H1 (cell line): Measurements from ENCODE around the gene DTX3. TPM values are rescaled to one million over a fixed set of nuclear protein-coding genes. Genes with fewer than 3 reads are reported as not detected.
A peak's percentile ranks its signal among the peaks of the same experiment; 100 is the strongest.

ENCODE experiments used
- CTCF ChIA-PET: fragments of 300-600 bp; sonication (Branson Sonifier 250); formaldehyde crosslinking; loops from one replicate; lab custom pipeline; 2021; ENCODE audit not compliant: partially characterized antibody; lab: Charles Lee
- POLR2A ChIA-PET: fragments of 300-600 bp; sonication (Branson Sonifier 250); formaldehyde crosslinking; loops from one replicate; lab custom pipeline; 2021; ENCODE audit warnings: inconsistent platforms; ENCODE audit not compliant: partially characterized antibody; lab: Charles Lee
- DNase-seq, 2 experiments: peaks; one replicate each; pipeline versions ENCODE4 v3.0.0 to v3.0.0-alpha.2; 2010 to 2022; ENCODE audit warnings: low spot score in 2 of 2, low read depth in 1 of 2, mixed read lengths in 1 of 2
- FAIRE-seq: peaks from 2 replicates; lab custom pipeline; 2011; peaks lifted over from hg19 to GRCh38; lab: Jason Lieb, UNC
- H2AFZ ChIP-seq: 2 replicates; pipeline ENCODE4 v1.8.1; 2012; ENCODE audit warnings: low read length, inconsistent platforms
- H2AK5ac ChIP-seq: 2 replicates; pipeline ENCODE4 v1.6.1; 2013; ENCODE audit warnings: low read depth, low read length
- H2BK120ac ChIP-seq: replicated peaks from 2 replicates; pipeline ENCODE3; 2013; ENCODE audit warnings: low read depth, low read length, inconsistent platforms
- H2BK12ac ChIP-seq: 2 replicates; pipeline ENCODE4 v1.6.1; 2013; ENCODE audit warnings: low read depth, low read length
- H2BK15ac ChIP-seq: 2 replicates; pipeline ENCODE4 v1.6.1; 2013; ENCODE audit warnings: low read length
- H2BK20ac ChIP-seq: 2 replicates; pipeline ENCODE4 v1.6.1; 2013; ENCODE audit warnings: low read length
- H2BK5ac ChIP-seq: 2 replicates; pipeline ENCODE4 v1.6.1; 2013; ENCODE audit warnings: low read depth, low read length
- H3K14ac ChIP-seq: 2 replicates; pipeline ENCODE4 v1.6.1; 2013; ENCODE audit warnings: inconsistent platforms; ENCODE audit not compliant: insufficient read length
- H3K18ac ChIP-seq: 2 replicates; pipeline ENCODE4 v1.6.1; 2013; ENCODE audit warnings: low read length; ENCODE audit errors: extremely low read depth
- H3K23ac ChIP-seq: 2 replicates; pipeline ENCODE4 v1.6.1; 2013; ENCODE audit warnings: inconsistent platforms; ENCODE audit not compliant: insufficient read length
- H3K23me2 ChIP-seq: 2 replicates; pipeline ENCODE4 v1.6.1; 2013; ENCODE audit warnings: low read depth, low read length
- H3K27ac ChIP-seq: 2 replicates; pipeline ENCODE4 v1.6.1; 2011; ENCODE audit warnings: low read depth, low read length, inconsistent platforms
- H3K27me3 ChIP-seq, 4 experiments: replicated peaks in 1 of 4; 1 replicate in 1 of 4; 2 replicates in 3 of 4; pipeline versions ENCODE4 v1.6.1 to v1.8.1; 2011 to 2013; ENCODE audit warnings: low read length in 3 of 4, mild to moderate bottlenecking in 3 of 4, inconsistent platforms in 2 of 4, mixed read lengths in 2 of 4, moderate library complexity in 1 of 4; ENCODE audit not compliant: control insufficient read depth in 3 of 4, insufficient read depth in 3 of 4; ENCODE audit errors: extremely low read depth in 1 of 4
- H3K36me3 ChIP-seq, 4 experiments: 2 replicates each; pipeline versions ENCODE4 v1.6.1 to v1.8.1; 2011 to 2013; ENCODE audit warnings: mild to moderate bottlenecking in 4 of 4, low read length in 3 of 4, moderate library complexity in 2 of 4, control low read depth in 1 of 4, inconsistent platforms in 1 of 4; ENCODE audit not compliant: insufficient read depth in 4 of 4, control insufficient read depth in 2 of 4
- H3K4ac ChIP-seq: replicated peaks from 2 replicates; pipeline ENCODE3; 2013; ENCODE audit warnings: low read length, low read depth, mixed read lengths, inconsistent platforms; ENCODE audit not compliant: insufficient read length
- H3K4me1 ChIP-seq, 4 experiments: replicated peaks in 1 of 4; 1 replicate in 1 of 4; 2 replicates in 3 of 4; pipeline versions ENCODE4 v1.6.1 to v1.8.1; 2011 to 2013; ENCODE audit warnings: low read length in 3 of 4, inconsistent platforms in 2 of 4, mixed read lengths in 1 of 4; ENCODE audit not compliant: insufficient read depth in 4 of 4, control insufficient read depth in 3 of 4
- H3K4me2 ChIP-seq, 2 experiments: 2 replicates each; pipeline versions ENCODE4 v1.6.1 to v1.8.1; 2011 to 2013; ENCODE audit warnings: low read depth in 2 of 2, low read length in 2 of 2, control low read depth in 1 of 2, inconsistent platforms in 1 of 2, mild to moderate bottlenecking in 1 of 2; ENCODE audit not compliant: insufficient read depth in 1 of 2
- H3K4me3 ChIP-seq, 4 experiments: fragments of 200-600, 300-600 bp in 1 of 4; sonication (generic), shearing (Covaris generic), sonication (Bioruptor Twin) in 1 of 4; 2 replicates each; pipeline versions ENCODE4 v1.5.1 to v1.8.1; 2011 to 2016; ENCODE audit warnings: low read length in 4 of 4, low read depth in 3 of 4, control low read depth in 2 of 4, inconsistent platforms in 2 of 4, mild to moderate bottlenecking in 2 of 4, mixed read lengths in 1 of 4, moderate library complexity in 1 of 4; ENCODE audit not compliant: insufficient read depth in 2 of 4; ENCODE audit errors: extremely low read depth in 1 of 4
- H3K56ac ChIP-seq: replicated peaks from 2 replicates; pipeline ENCODE3; 2013; ENCODE audit warnings: low read depth, mild to moderate bottlenecking, mixed read lengths, low read length, inconsistent platforms; ENCODE audit not compliant: insufficient read length
- H3K79me1 ChIP-seq: 2 replicates; pipeline ENCODE4 v1.6.1; 2013; ENCODE audit warnings: low read depth, low read length, control low read depth
- H3K79me2 ChIP-seq, 2 experiments: 2 replicates each; pipeline versions ENCODE4 v1.6.1 to v1.8.1; 2012 to 2013; ENCODE audit warnings: low read length in 2 of 2, mild to moderate bottlenecking in 2 of 2, inconsistent platforms in 1 of 2; ENCODE audit not compliant: insufficient read depth in 2 of 2, control insufficient read depth in 1 of 2
- H3K9ac ChIP-seq, 4 experiments: replicated peaks in 1 of 4; 1 replicate in 1 of 4; 2 replicates in 3 of 4; pipeline versions ENCODE4 v1.6.1 to v1.8.1; 2011 to 2013; ENCODE audit warnings: low read depth in 3 of 4, low read length in 3 of 4, control low read depth in 2 of 4, mild to moderate bottlenecking in 2 of 4, moderate library complexity in 2 of 4, inconsistent platforms in 1 of 4; ENCODE audit errors: extremely low read depth in 1 of 4
- H3K9me3 ChIP-seq, 2 experiments: 2 replicates each; pipeline versions ENCODE4 v1.6.1 to v1.8.1; 2012 to 2013; ENCODE audit warnings: mild to moderate bottlenecking in 2 of 2, moderate library complexity in 2 of 2, control low read depth in 1 of 2, inconsistent platforms in 1 of 2, low read depth in 1 of 2, low read length in 1 of 2, mixed read lengths in 1 of 2; ENCODE audit not compliant: insufficient read depth in 2 of 2
- H4K20me1 ChIP-seq, 2 experiments: replicated peaks in 1 of 2; 2 replicates each; pipeline versions ENCODE3 to v1.8.1; 2011 to 2013; ENCODE audit warnings: inconsistent platforms in 2 of 2, low read length in 2 of 2, mild to moderate bottlenecking in 1 of 2; ENCODE audit not compliant: insufficient read depth in 2 of 2, control insufficient read depth in 1 of 2
- H4K5ac ChIP-seq: 2 replicates; pipeline ENCODE4 v1.6.1; 2013; ENCODE audit warnings: low read length, low read depth, mixed read lengths, inconsistent platforms; ENCODE audit not compliant: insufficient read length
- H4K8ac ChIP-seq: 2 replicates; pipeline ENCODE4 v1.8.0; 2013; ENCODE audit warnings: mild to moderate bottlenecking, moderate library complexity, low read length, inconsistent platforms; ENCODE audit not compliant: insufficient read depth; ENCODE audit errors: extremely low read depth
- H4K91ac ChIP-seq: replicated peaks from 2 replicates; pipeline ENCODE3; 2013; ENCODE audit warnings: low read length, mixed read lengths, inconsistent platforms; ENCODE audit not compliant: insufficient read length
- CHD2 ChIP-seq: IDR thresholded peaks from 2 replicates; pipeline ENCODE4 v1.6.1; 2012; ENCODE audit warnings: low read length, improper control_type of control experiment
- CREB1 ChIP-seq: IDR thresholded peaks from 2 replicates; pipeline ENCODE4 v1.6.1; 2012; ENCODE audit warnings: inconsistent platforms
- EZH2 ChIP-seq: fragments of 200-600 bp; sonication (generic); IDR thresholded peaks from 2 replicates; pipeline ENCODE4 v1.7.1; 2012; ENCODE audit warnings: low read depth, mild to moderate bottlenecking, moderate library complexity, low read length, inconsistent platforms; ENCODE audit not compliant: severe bottlenecking
- MAX ChIP-seq: IDR thresholded peaks from 2 replicates; pipeline ENCODE4 v1.6.1; 2012; ENCODE audit warnings: inconsistent platforms
- POLR2AphosphoS5 ChIP-seq: IDR thresholded peaks from 2 replicates; pipeline ENCODE4 v1.6.1; 2011; ENCODE audit warnings: low read depth, low read length
- SIN3A ChIP-seq, 2 experiments: IDR thresholded peaks in 1 of 2; conservative IDR thresholded peaks in 1 of 2; 2 replicates each; pipeline ENCODE4 v1.6.1; 2011 to 2012; ENCODE audit warnings: low read length in 2 of 2, improper control_type of control experiment in 1 of 2, low read depth in 1 of 2, mild to moderate bottlenecking in 1 of 2
- SIX5 ChIP-seq: IDR thresholded peaks from 2 replicates; pipeline ENCODE4 v1.6.1; 2011; ENCODE audit warnings: mild to moderate bottlenecking, low read depth, low read length
- SP1 ChIP-seq: IDR thresholded peaks from 2 replicates; pipeline ENCODE4 v1.6.1; 2011; ENCODE audit warnings: low read depth, low read length
- SUZ12 ChIP-seq: fragments of 200-600 bp; sonication (generic); IDR thresholded peaks from 2 replicates; pipeline ENCODE4 v1.6.1; 2012; ENCODE audit warnings: mild to moderate bottlenecking, inconsistent platforms, low read length, moderate library complexity, mixed read lengths
- WGBS, 2 experiments: shearing (Covaris generic) in 1 of 2; methylation state at CpG; one replicate each; pipeline versions ENCODE4 v1.1.6 to v1.1.7; 2013 to 2015; ENCODE audit warnings: low lambda C conversion rate in 2 of 2, mixed read lengths in 2 of 2, inconsistent platforms in 1 of 2, low coverage in 1 of 2, missing lambda C conversion rate in 1 of 2; ENCODE audit not compliant: insufficient replicate concordance in 2 of 2, insufficient coverage in 1 of 2, insufficient read length in 1 of 2; ENCODE audit errors: extremely low coverage in 1 of 2, missing lambda C conversion rate in 1 of 2; 5-methylcytosine and 5-hydroxymethylcytosine counted together
- polyA plus RNA-seq, 7 experiments: library from polyadenylated mRNA; depleted of rRNA in 3 of 7; stranded (reverse) in 5 of 7; unstranded in 2 of 7; fragments of >200 nt in 5 of 7; fragments of 200-250 nt in 2 of 7; gene quantifications; 1 replicate in 5 of 7; 2 replicates in 1 of 7; 4 replicates in 1 of 7; pipeline versions ENCODE4 v1.2.1 to v1.2.3, GENCODE V29; 2011 to 2013; ENCODE audit warnings: missing spikeins in 2 of 7, mixed read lengths in 2 of 7
- total RNA-seq: library from RNA; stranded (reverse); fragmentation: NEBNext Ultra II Directional; extraction: Animal tissue kit (Norgen Biotek cat#: 25700); gene quantifications from 2 replicates; pipeline ENCODE4 v1.2.1, GENCODE V29; 2021

The DTX3 gene
- total and polyA plus RNA-seq, 2 of the 8 experiments (the other 6 are each of a cell fraction or from before 2014, with no cell fraction given): 41.8 to 92.5 TPM

GRCh38 chr12:57620936-57621496 lies 16.4 kb downstream of the DTX3 start:
- Histone ChIP-seq H3K56ac (no peak overlapping the region), H3K4ac (no peak overlapping the region), H2BK5ac (no peak overlapping the region), H3K4me3 (peak overlapping the region; percentile 1 to 52 (median 24); a peak in 6 of 8 replicates), H2BK12ac (peak overlapping the region; percentile 50; the same call in 1 of the 2 replicates), H3K4me2 (peak overlapping the region; percentile 54 to 78), H3K14ac (no peak overlapping the region), H3K23ac (no peak overlapping the region), H2BK15ac (no peak overlapping the region), H3K79me1 (0 out of 2 replicates have a peak, but pooled peaks cover 2% of the 10 kb centered on the region), H3K4me1 (peaks cover 0 to 18% (median 11%) of the 10 kb centered on the region in 4 experiments; a peak in 6 of 7 replicates), H4K5ac (no peak overlapping the region), H4K20me1 (peaks cover 0 to 27% of the 10 kb centered on the region in 2 experiments), H3K27ac (no peak overlapping the region), H4K8ac (peak overlapping the region; percentile 12; the same call in 1 of the 2 replicates), H2AK5ac (no peak overlapping the region), H3K23me2 (peaks cover 7% of the 10 kb centered on the region; the same call in 1 of the 2 replicates), H2AFZ (no peak overlapping the region), H2BK120ac (no peak overlapping the region), H4K91ac (no peak overlapping the region), H3K36me3 (no peaks in the 10 kb centered on the region), H3K79me2 (no peaks in the 10 kb centered on the region)
- CTCF ChIA-PET: interaction anchor here (0.6 to 10.7 kb wide), 18 partner anchors 8 to 138 kb away, joined by 3 to 201 read pairs (median 5); partner anchors contain the start of genes B4GALNT1, DTX3, MARCHF9 and OS9
- 6% methylated on average over 18 of the region's 42 CpGs; no CpG with 5 or more reads in 1 of the 2 experiments for WGBS, 2 experiments
- no peak for FAIRE-seq
- DNase-seq: peak in 1 of 2 experiments; percentile 68
- TF ChIP-seq EZH2: peak; percentile 89
- TF ChIP-seq CHD2: no peak
- no peak for TF ChIP-seq SP1
- TF ChIP-seq MAX: peak; percentile 11; the same call in 1 of the 2 replicates
- TF ChIP-seq CREB1: no peak
- TF ChIP-seq SIX5: no peak
- 0 out of 4 replicates have a peak, but pooled peaks of 1 of the 2 experiments have one; percentile 33 for TF ChIP-seq SIN3A (conservative IDR thresholded peaks at IDR 0.05 in 1 of 2, IDR thresholded peaks at IDR 0.05 in 1 of 2; ENCODE audit: low read depth in 1 of 2, low read length in 2 of 2)
- no peak for TF ChIP-seq POLR2AphosphoS5
- peak; percentile 88 for TF ChIP-seq SUZ12
- TF ChIP-seq, all 59 proteins: peak for 4
- H3K9me3 ChIP-seq: no peaks in the 10 kb centered on the region; a peak in 1 of 4 replicates
- H3K27me3 ChIP-seq: peaks cover 79 to 98% (median 98%) of the 10 kb centered on the region in 4 experiments
- no peak overlapping the region for H2BK20ac ChIP-seq
- no peak overlapping the region for H3K9ac ChIP-seq
- POLR2A ChIA-PET: interaction anchor here (0.8 to 3.6 kb wide), 13 partner anchors 10 to 124 kb away, joined by 3 to 45 read pairs (median 6); partner anchors contain the start of genes ARHGEF25, B4GALNT1, DDIT3 and PIP4K2C
- H3K18ac ChIP-seq: no peak overlapping the region
